Measurements from ENCODE around the gene SH3PXD2B.

GRCh38 chr5:172303572-172304335 is 150.6 kb downstream of the SH3PXD2B start:
- TF ChIP-seq CTCF (IDR thresholded peaks at IDR 0.05), result no peak
- TF ChIP-seq EP300 (IDR thresholded peaks at IDR 0.05), result no peak
- TF ChIP-seq POLR2A (IDR thresholded peaks at IDR 0.05), result no peak

Measured in tibial nerve (tissue), 4 donors.